Common myeloid progenitor, CD34-positive (primary cell): ENCODE measurements around the gene PRELID1.

Experiments
- CTCF ChIA-PET: fragments of 350-600 bp; sonication (Branson Sonifier 250); formaldehyde crosslinking; loops from one replicate; lab custom pipeline; 2021; ENCODE audit warnings: antibody characterized with exemption; lab: Charles Lee
- POLR2A ChIA-PET: fragments of 350-600 bp; sonication (Branson Sonifier 250); formaldehyde crosslinking; loops from one replicate; lab custom pipeline; 2021; ENCODE audit warnings: antibody characterized with exemption; lab: Charles Lee
- DNase-seq, 3 donors: peaks; one replicate each; pipeline versions ENCODE4 v3.0.0 to v3.0.0-alpha.2; 2013
- H3K27ac ChIP-seq, 2 experiments: 1 replicate in 1 of 2; 2 replicates in 1 of 2; pipeline ENCODE4 v1.7.0; 2013; ENCODE audit warnings: inconsistent platforms in 2 of 2, low read length in 2 of 2, mild to moderate bottlenecking in 2 of 2, low read depth in 1 of 2, moderate library complexity in 1 of 2; ENCODE audit not compliant: severe bottlenecking in 2 of 2, insufficient read depth in 1 of 2, poor library complexity in 1 of 2
- H3K27me3 ChIP-seq, 5 experiments: replicated peaks in 2 of 5; 1 replicate in 3 of 5; 2 replicates in 2 of 5; pipeline versions ENCODE4 v1.6.1 to v1.7.0; 2013; ENCODE audit warnings: low read length in 4 of 5, mild to moderate bottlenecking in 2 of 5, moderate library complexity in 2 of 5, inconsistent platforms in 1 of 5; ENCODE audit not compliant: insufficient read depth in 5 of 5, control insufficient read depth in 4 of 5
- H3K36me3 ChIP-seq, 4 experiments: 1 replicate in 2 of 4; 2 replicates in 2 of 4; pipeline versions ENCODE4 v1.6.1 to v1.7.0; 2013; ENCODE audit warnings: low read length in 3 of 4, control low read depth in 1 of 4, mild to moderate bottlenecking in 1 of 4; ENCODE audit not compliant: control insufficient read depth in 4 of 4, insufficient read depth in 4 of 4
- H3K4me1 ChIP-seq, 4 experiments: 1 replicate in 3 of 4; 2 replicates in 1 of 4; pipeline versions ENCODE4 v1.6.1 to v1.7.1; 2013; ENCODE audit warnings: low read length in 3 of 4, mild to moderate bottlenecking in 3 of 4, control low read depth in 1 of 4, inconsistent platforms in 1 of 4, moderate library complexity in 1 of 4; ENCODE audit not compliant: control insufficient read depth in 4 of 4, insufficient read depth in 4 of 4; ENCODE audit errors: control extremely low read depth in 1 of 4
- H3K4me3 ChIP-seq, 7 experiments: 1 replicate in 4 of 7; 2 replicates in 3 of 7; pipeline versions ENCODE4 v1.5.1 to v1.7.0; 2013; ENCODE audit warnings: mild to moderate bottlenecking in 7 of 7, low read length in 6 of 7, moderate library complexity in 6 of 7, inconsistent platforms in 2 of 7, low read depth in 2 of 7, control low read depth in 1 of 7; ENCODE audit not compliant: insufficient read depth in 4 of 7, control insufficient read depth in 1 of 7; ENCODE audit errors: extremely low read depth in 1 of 7
- H3K9me3 ChIP-seq, 5 experiments: 1 replicate in 4 of 5; 2 replicates in 1 of 5; pipeline versions ENCODE4 v1.6.1 to v1.7.1; 2013; ENCODE audit warnings: low read length in 4 of 5, mild to moderate bottlenecking in 2 of 5, inconsistent platforms in 1 of 5, low read depth in 1 of 5, moderate library complexity in 1 of 5; ENCODE audit not compliant: control insufficient read depth in 4 of 5, insufficient read depth in 2 of 5; ENCODE audit errors: control extremely low read depth in 1 of 5
- WGBS: methylation state at CpG from one replicate; pipeline ENCODE4 v1.1.5; 2013; ENCODE audit not compliant: insufficient coverage; 5-methylcytosine and 5-hydroxymethylcytosine counted together

The PRELID1 gene

GRCh38 chr5:177347699-177348098 is 44.1 kb downstream of the PRELID1 start:
- DNase-seq = no peak
- peaks cover 10 to 29% (median 21%) of the 10 kb centered on the region in 4 experiments for H3K4me1 ChIP-seq
- 90% methylated on average over 2 of the region's 4 CpGs for WGBS
- POLR2A ChIA-PET = no interaction called here
- CTCF ChIA-PET = interaction anchor here (1.8 to 2.6 kb wide), 2 partner anchors 14 to 29 kb away, joined by 5 read pairs; no protein-coding TSS in a partner anchor
- no peak overlapping the region for H3K27ac ChIP-seq
- no peaks in the 10 kb centered on the region for H3K27me3 ChIP-seq
- H3K4me3 ChIP-seq = no peak overlapping the region
- no peaks in the 10 kb centered on the region for H3K9me3 ChIP-seq
- H3K36me3 ChIP-seq = peaks cover 0 to 31% (median 18%) of the 10 kb centered on the region in 4 experiments

DNA sequence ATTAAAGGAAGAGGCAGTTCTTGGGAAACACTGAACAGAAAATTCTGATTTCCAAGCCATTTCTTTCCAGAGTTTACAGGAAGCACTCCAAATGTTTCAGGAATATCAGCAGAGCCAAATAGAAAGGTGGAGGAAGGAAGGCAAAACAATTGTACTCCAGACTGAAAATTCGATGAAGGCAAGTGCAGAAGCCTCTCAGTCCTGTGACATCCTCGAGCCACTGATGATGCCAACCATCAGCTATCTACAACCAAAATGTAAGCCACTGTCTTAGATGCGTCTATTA is 45.7 kb downstream of the PRELID1 start:
- Histone ChIP-seq H3K36me3 (peaks cover 0 to 26% (median 15%) of the 10 kb centered on the region in 4 experiments), H3K4me3 (no peak overlapping the region), H3K9me3 (no peaks in the 10 kb centered on the region), H3K4me1 (peaks cover 10 to 36% (median 25%) of the 10 kb centered on the region in 4 experiments), H3K27me3 (no peaks in the 10 kb centered on the region), H3K27ac (no peak overlapping the region)
- 94% methylated on average over 2 of the region's 3 CpGs for WGBS
- ChIA-PET CTCF (interaction anchor here (1.2 to 13.7 kb wide), 4 partner anchors 10 to 55 kb away, joined by 3 to 131 read pairs (median 6); no protein-coding TSS in a partner anchor), POLR2A (no interaction called here)
- DNase-seq = no peak

GRCh38 chr5:177349762-177350161 is 46.2 kb downstream of the PRELID1 start:
- no peak for DNase-seq
- Histone ChIP-seq H3K4me3 (peak overlapping the region in 4 of 7 experiments; percentile 94 to 99 (median 96)), H3K27ac (no peak overlapping the region), H3K9me3 (no peaks in the 10 kb centered on the region), H3K4me1 (peaks cover 10 to 36% (median 27%) of the 10 kb centered on the region in 4 experiments), H3K27me3 (no peaks in the 10 kb centered on the region), H3K36me3 (peaks cover 0 to 26% (median 14%) of the 10 kb centered on the region in 4 experiments)
- ChIA-PET CTCF (interaction anchor here (1.5 to 13.7 kb wide), 8 partner anchors 11 to 40 kb away, joined by 4 to 131 read pairs (median 6); no protein-coding TSS in a partner anchor), POLR2A (no interaction called here)
- 92% methylated on average over 4 of the region's 5 CpGs for WGBS

- H3K9me3 ChIP-seq = no peaks in the 10 kb centered on the region
- peak overlapping the region; percentile 97 to 99 for H3K27ac ChIP-seq
- 14% methylated on average over 16 of the region's 19 CpGs for WGBS
- no peak for DNase-seq
- CTCF ChIA-PET = interaction anchor here (0.9 to 13.7 kb wide), 14 partner anchors 10 to 54 kb away, joined by 3 to 131 read pairs (median 6); no protein-coding TSS in a partner anchor
- POLR2A ChIA-PET = no interaction called here
- no peaks in the 10 kb centered on the region for H3K27me3 ChIP-seq
- peaks cover 0 to 26% (median 14%) of the 10 kb centered on the region in 4 experiments for H3K36me3 ChIP-seq
- H3K4me1 ChIP-seq = peaks cover 10 to 43% (median 32%) of the 10 kb centered on the region in 4 experiments
- H3K4me3 ChIP-seq = peak overlapping the region; percentile 85 to 99 (median 97)
Observed at GRCh38 chr5:177350776-177351391, 47.3 kb downstream of the PRELID1 start.

GRCh38 chr5:177351392-177352329 is 48.1 kb downstream of the PRELID1 start, which contains the start of gene LMAN2:
Gene LMAN2 (minus strand): TSS chr5:177351668. CDS start chr5:177351647, 21 bp downstream.
- H3K9me3 ChIP-seq = no peaks in the 10 kb centered on the region
- no peaks in the 10 kb centered on the region for H3K27me3 ChIP-seq
- H3K27ac ChIP-seq = peak within 1 kb of the TSS; percentile 97 to 99
- ChIA-PET POLR2A (interaction anchor here (1.3 kb wide), 1 partner anchor 10 kb away, joined by 9 read pairs; no protein-coding TSS in a partner anchor), CTCF (interaction anchor here (0.9 to 13.7 kb wide), 14 partner anchors 10 to 75 kb away, joined by 3 to 131 read pairs (median 6); partner anchors contain the start of gene GRK6)
- H3K4me3 ChIP-seq = peak within 1 kb of the TSS; percentile 85 to 99 (median 97)
- peaks cover 10 to 51% (median 40%) of the 10 kb centered on the region in 4 experiments for H3K4me1 ChIP-seq
- 9% methylated on average over 51 of the region's 55 CpGs for WGBS
- peak; percentile 95 to 98 (median 97) for DNase-seq
- H3K36me3 ChIP-seq = peaks cover 0 to 18% (median 12%) of the 10 kb centered on the region in 4 experiments

DNA sequence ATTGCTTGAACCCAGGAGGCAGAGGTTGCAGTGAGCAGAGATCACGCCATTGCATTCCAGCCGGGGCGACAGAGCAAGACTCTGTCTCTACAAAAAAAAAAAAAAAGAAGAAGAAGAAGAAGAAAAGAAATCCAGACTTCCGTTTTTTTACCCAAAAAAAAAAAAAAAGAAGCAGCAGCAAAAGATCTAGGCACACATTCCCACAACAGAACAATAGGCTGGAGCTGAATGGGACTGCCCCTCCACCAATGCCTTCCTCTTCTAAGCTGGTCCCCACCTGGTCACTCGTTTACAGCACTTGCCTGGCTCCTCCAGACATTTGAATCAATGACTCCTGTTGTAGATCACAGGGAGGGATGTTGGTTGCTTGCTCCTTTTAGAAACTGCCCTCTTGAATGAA is 49.5 kb downstream of the PRELID1 start:
- H3K36me3 ChIP-seq = peaks cover 0 to 10% (median 5%) of the 10 kb centered on the region in 4 experiments
- no peaks in the 10 kb centered on the region for H3K27me3 ChIP-seq
- H3K4me3 ChIP-seq = peak overlapping the region in 1 of 7 experiments; percentile 4
- no peaks in the 10 kb centered on the region for H3K9me3 ChIP-seq
- peak in 1 of 3 donors; percentile 24 for DNase-seq
- H3K27ac ChIP-seq = no peak overlapping the region
- H3K4me1 ChIP-seq = peaks cover 18 to 65% (median 53%) of the 10 kb centered on the region in 4 experiments
- ChIA-PET CTCF (interaction anchor here (0.7 to 13.7 kb wide), 8 partner anchors 8 to 74 kb away, joined by 3 to 131 read pairs (median 8); partner anchors contain the start of gene GRK6), POLR2A (no interaction called here)
- WGBS = no CpG with 5 or more reads among the region's 5 CpGs
